GM12892 (cell line): ENCODE data around the gene GNA14.

Experiments used
- POLR2A ChIP-seq: IDR thresholded peaks from 2 replicates; pipeline ENCODE4 v1.6.1; 2011; ENCODE audit warnings: low read depth, low read length, control low read depth
- POLR2AphosphoS5 ChIP-seq: IDR thresholded peaks from 2 replicates; pipeline ENCODE4 v1.6.1; 2011; ENCODE audit warnings: low read depth, low read length, control low read depth

DNA sequence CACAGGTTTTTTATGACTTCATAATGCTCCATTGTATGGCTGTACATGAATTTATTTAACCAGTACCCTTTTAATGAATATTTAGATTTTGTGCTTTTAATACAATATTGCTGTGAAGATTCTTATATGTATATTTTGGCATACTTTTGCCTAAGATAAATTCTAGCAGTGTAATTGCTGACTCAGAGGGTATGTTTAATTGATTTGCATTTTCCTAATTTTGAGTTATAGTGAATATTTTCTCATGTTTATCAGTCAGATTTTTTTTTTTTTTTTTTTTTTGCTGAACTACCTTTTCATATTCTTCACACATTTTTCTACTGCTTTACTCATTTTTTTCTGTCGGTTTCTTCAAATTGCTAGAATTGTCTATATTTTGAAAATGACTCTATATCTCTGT is 248.2 kb downstream of the GNA14 start:
- TF ChIP-seq POLR2AphosphoS5 (no peak), POLR2A (no peak)
